Urinary bladder (tissue), 4 donors: Measurements from ENCODE around the gene ALKBH6. TPM values are rescaled to one million over a fixed set of nuclear protein-coding genes. Genes with fewer than 3 reads are reported as not detected.

Source experiments
- DNase-seq: peaks from one replicate; pipeline ENCODE4 v3.0.0-alpha.2; 2015; ENCODE audit errors: extremely low spot score
- H3K27ac ChIP-seq: one replicate; pipeline ENCODE4 v1.5.1; 2013; ENCODE audit warnings: low read depth, mild to moderate bottlenecking, moderate library complexity
- H3K36me3 ChIP-seq: one replicate; pipeline ENCODE4 v1.6.1; 2013; ENCODE audit warnings: mild to moderate bottlenecking, moderate library complexity; ENCODE audit not compliant: insufficient read depth
- H3K4me1 ChIP-seq: one replicate; pipeline ENCODE4 v1.6.1; 2013; ENCODE audit warnings: mild to moderate bottlenecking, moderate library complexity; ENCODE audit not compliant: insufficient read depth
- H3K4me3 ChIP-seq: one replicate; pipeline ENCODE4 v1.5.1; 2013; ENCODE audit warnings: low read depth, low read length
- WGBS: extraction: QIAGEN DNeasy Blood & Tissue Kit; methylation state at CpG from one replicate; pipeline ENCODE4 v1.1.7; 2013; 5-methylcytosine and 5-hydroxymethylcytosine counted together
- polyA plus RNA-seq: library from polyadenylated mRNA; stranded (reverse); fragments of 200-250 nt; gene quantifications from one replicate; pipeline ENCODE4 v1.2.3, GENCODE V29; 2013
- total RNA-seq: library from RNA; depleted of rRNA; stranded (reverse); fragments of >200 nt; gene quantifications from one replicate; pipeline ENCODE4 v1.2.3, GENCODE V29; 2014
- donor health status: healthy with polysubstance abuse.
- donor health status: healthy.

ALKBH6 gene
- total and polyA plus RNA-seq, 2 donors, result 6.1 to 26.4 TPM

DNA sequence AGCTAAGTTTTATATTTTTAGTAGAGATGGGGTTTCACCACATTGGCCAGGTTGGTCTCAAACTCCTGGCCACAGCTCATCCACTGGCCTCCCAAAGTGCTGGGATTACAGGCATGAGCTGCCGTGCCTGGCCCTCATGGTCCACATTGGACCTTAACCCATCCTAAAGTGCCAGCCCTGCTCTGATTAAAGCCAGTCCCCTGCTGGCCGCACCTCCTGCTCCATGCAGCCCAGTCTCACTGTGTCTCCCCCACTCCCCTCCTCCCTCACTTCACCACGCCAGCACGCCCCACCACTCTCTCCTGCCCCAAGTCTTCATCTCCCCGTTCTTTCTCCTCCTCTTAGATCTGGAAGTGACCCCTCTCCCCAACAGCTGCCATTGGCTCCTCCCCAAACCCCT is 35.7 kb downstream of the ALKBH6 start:
- no peak overlapping the region for H3K4me3 ChIP-seq

DNA sequence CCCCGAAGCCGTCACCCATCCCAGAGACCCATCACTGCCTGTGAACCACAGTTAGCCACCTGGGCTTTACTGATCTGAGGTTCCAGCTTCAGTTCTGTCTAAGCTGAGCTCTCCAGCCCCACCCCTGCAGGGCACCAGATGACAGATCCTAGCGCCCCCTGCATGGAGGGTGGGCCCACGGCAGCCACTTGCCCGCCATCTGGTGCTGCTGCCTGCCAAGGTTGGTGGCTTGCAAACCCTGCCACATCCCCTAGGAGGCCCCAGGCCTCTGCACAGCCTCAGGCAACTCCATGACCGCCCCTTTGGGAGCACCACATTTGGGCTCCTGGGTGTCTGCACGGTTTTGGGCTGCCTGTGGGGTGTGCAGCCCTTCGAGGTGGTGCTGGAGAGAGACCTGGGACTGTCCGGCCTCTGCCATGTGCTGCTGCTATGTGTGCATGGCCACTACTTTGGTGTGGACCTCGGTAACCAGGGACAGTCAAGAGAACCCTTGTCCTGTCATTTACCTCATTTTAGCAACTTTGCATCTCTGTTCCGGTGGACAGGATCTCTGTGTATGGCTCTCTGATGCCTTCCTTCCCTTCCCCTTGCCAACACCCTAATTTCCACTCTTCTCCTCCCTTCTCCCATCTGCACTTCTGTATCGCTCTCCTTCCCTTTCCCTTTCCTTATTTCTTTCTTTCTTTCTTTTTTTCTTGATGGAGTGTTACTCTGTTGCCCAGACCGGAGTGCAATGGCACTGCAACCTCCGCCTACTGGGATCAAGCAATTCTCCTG is 36.4 kb downstream of the ALKBH6 start:
- DNase-seq, result no peak
- Histone ChIP-seq H3K27ac (no peak overlapping the region), H3K4me3 (no peak overlapping the region), H3K36me3 (no peaks in the 10 kb centered on the region), H3K4me1 (no peaks in the 10 kb centered on the region)
- WGBS, result 54% methylated on average over 14 of the region's 14 CpGs

More for the DNA sequence above, 35.7 kb downstream of the ALKBH6 start:
- DNase-seq, result no peak
- no peaks in the 10 kb centered on the region for H3K4me1 ChIP-seq
- 35% methylated on average over 5 of the region's 5 CpGs for WGBS
- H3K27ac ChIP-seq, result no peak overlapping the region
- no peaks in the 10 kb centered on the region for H3K36me3 ChIP-seq

DNA sequence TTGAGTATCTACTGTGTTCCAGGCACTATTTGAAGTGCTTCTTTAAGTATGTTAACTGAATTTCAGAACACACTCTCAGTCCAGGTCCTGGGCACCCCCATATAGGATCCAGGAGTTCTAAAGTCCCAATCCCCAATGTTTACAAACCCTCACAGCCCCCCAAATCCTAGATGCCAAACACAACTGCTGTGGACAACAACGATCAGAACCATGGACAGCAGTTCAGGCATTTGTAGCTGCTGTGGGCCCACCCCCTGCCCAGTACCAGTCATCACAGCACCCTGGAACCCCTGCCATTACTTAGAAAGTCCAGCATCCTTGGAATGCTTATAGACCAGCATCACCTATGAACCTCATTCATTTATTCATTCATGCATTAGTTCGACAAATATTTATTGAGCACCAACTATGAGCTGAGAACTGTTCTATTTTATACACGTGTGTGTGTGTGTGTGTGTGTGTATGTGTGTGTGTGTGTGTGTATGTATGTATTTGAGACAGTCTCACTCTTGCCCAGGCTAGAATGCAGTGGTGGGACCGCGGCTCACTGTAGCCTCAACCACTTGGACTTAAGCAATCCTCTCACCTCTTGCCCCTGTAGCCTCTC is 38.3 kb downstream of the ALKBH6 start:
- no peaks in the 10 kb centered on the region for H3K36me3 ChIP-seq
- H3K27ac ChIP-seq, result no peak overlapping the region
- DNase-seq, result no peak
- 27% methylated on average over 5 of the region's 5 CpGs for WGBS
- no peak overlapping the region for H3K4me3 ChIP-seq
- H3K4me1 ChIP-seq, result no peaks in the 10 kb centered on the region

DNA sequence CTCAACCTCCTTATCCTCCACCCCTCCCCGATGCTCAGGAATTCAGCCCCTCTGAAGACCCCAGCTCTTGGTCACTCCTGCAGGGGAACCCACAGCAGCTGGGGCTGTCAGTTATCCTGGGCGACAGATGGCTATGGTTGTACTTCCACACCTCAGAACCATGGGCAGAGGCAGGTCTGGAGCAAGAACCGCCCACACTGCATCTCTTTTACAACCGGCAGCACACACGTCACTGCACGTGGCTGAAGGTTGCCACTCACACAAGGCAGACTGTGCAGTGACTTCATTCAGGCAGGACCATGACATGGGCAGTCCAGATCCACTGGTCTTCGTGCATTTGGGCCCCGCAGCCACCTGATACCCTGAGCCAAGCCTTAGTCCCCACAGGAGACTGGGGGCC is 40.5 kb downstream of the ALKBH6 start:
- DNase-seq, result no peak
- Histone ChIP-seq H3K4me1 (no peaks in the 10 kb centered on the region), H3K27ac (no peak overlapping the region), H3K36me3 (no peaks in the 10 kb centered on the region), H3K4me3 (no peak overlapping the region)
- WGBS, result 37% methylated on average over 8 of the region's 8 CpGs

DNA sequence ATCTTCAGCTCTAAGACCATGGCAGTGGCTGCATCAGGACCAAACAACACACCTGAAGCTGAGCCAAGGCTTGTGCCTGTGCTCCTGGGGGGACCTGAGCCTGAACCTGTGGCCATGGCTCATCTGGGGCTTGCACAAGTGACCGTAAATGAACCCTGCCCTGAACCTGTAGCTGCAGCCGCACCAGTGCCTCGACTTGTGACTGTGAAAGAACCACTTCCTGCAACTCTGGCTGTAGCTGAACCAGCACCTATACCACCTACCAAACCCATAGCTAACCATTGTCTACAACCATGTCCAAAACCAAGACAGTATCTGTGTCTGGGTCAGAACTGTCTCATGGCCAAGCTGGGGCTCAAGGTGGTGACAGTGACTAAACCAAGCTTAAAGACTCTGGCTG is 47.2 kb downstream of the ALKBH6 start:
- Histone ChIP-seq H3K4me1 (no peaks in the 10 kb centered on the region), H3K36me3 (no peaks in the 10 kb centered on the region)
- WGBS, result 76% methylated on average over 3 of the region's 3 CpGs

DNA sequence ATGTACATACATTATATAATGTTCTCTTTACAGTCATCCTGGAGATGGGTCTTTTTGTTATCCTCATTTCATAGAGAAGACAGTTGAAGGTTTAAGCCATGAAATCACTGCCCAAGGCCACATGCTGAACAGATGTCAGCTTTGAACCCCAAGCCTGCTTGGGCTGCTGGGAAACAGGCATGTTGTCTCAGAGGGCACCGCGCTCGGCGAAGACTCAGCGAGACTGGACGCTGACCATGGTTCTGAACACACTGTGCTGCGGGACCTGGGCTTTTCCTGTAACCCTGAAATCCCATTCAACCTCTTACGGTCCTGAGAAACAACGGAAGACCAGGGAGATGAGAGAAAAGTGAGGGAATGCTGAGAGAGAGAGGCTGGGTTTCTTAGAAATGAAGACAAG is 50.5 kb downstream of the ALKBH6 start:
- 1% methylated on average over 9 of the region's 9 CpGs for WGBS
- DNase-seq, result no peak
- H3K4me3 ChIP-seq, result no peak overlapping the region

More for the DNA sequence above, 47.2 kb downstream of the ALKBH6 start:
- Histone ChIP-seq H3K4me3 (no peak overlapping the region), H3K27ac (no peak overlapping the region)
- DNase-seq, result no peak

DNA sequence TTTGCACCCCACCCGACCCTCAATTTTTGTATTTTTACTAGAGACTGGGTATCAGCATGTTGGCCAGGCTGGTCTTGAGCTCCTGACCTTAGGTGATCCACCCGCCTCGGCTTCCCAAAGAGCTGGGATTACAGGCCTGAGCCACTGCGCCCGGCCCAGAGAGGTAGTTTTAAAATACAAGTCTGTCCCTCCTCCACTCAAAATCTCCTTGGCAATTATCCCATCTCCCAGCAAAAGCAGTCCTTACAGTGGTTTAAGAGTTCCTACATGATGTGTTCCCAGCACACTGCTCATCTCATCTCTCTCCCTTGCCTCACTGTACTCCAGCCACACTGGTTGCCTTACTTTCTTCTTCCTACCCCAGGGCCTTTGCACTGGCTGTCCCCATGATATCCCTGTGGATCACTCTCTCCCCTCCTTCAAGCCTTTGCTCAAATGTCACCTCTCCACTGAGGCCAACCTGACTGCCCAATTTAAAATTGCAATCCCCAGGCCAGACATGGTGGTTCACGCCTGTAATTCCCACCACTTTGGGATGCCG is 53.5 kb downstream of the ALKBH6 start:
- no peaks in the 10 kb centered on the region for H3K4me1 ChIP-seq
- no peak overlapping the region for H3K4me3 ChIP-seq
- no peak overlapping the region for H3K27ac ChIP-seq
- H3K36me3 ChIP-seq, result no peaks in the 10 kb centered on the region
- WGBS, result 77% methylated on average over 7 of the region's 7 CpGs
- no peak for DNase-seq

More for the DNA sequence above, 50.5 kb downstream of the ALKBH6 start:
- Histone ChIP-seq H3K4me1 (no peaks in the 10 kb centered on the region), H3K36me3 (no peaks in the 10 kb centered on the region), H3K27ac (no peak overlapping the region)

DNA sequence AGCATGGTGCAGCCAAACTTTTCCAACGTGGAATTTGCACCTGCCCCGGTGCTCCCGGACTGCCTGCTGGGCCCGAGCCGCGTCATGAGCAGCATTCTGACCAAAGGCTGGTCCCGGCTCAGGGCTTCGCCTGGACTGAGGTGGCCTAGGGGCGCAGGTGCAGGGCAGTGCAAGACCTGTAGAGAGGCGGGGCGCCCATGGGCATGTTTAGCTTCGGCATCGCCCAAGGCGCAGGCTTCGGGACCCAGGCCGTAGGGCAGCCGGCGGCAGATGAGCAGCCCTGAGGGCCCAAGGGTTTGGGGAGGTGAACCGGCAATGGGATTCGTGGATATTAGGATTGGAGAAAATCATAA is 54.1 kb downstream of the ALKBH6 start:
- WGBS, result 31% methylated on average over 20 of the region's 20 CpGs
- Histone ChIP-seq H3K4me1 (no peaks in the 10 kb centered on the region), H3K36me3 (no peaks in the 10 kb centered on the region), H3K27ac (no peak overlapping the region), H3K4me3 (no peak overlapping the region)
- DNase-seq, result no peak

Other genes starting within 250 kb of the ALKBH6 start
- gene ARHGAP33, start 238.6 kb downstream of the ALKBH6 start, total RNA-seq, result 17.4 TPM
- 10.2 TPM for gene ARHGAP33, start 238.6 kb downstream of the ALKBH6 start, polyA plus RNA-seq
- not detected for gene PRODH2, start 201.4 kb downstream of the ALKBH6 start, total RNA-seq
- gene PRODH2, start 201.4 kb downstream of the ALKBH6 start, polyA plus RNA-seq, result 0.18 TPM
- 0.05 TPM for gene NPHS1, start 161.7 kb downstream of the ALKBH6 start, total RNA-seq
- gene NPHS1, start 161.7 kb downstream of the ALKBH6 start, polyA plus RNA-seq, result not detected
- not detected for gene KIRREL2, start 157.3 kb downstream of the ALKBH6 start, total RNA-seq
- not detected for gene KIRREL2, start 157.3 kb downstream of the ALKBH6 start, polyA plus RNA-seq
- gene APLP1, start 145.6 kb downstream of the ALKBH6 start, total RNA-seq, result 3.0 TPM
- gene APLP1, start 145.6 kb downstream of the ALKBH6 start, polyA plus RNA-seq, result 5.8 TPM
- 6.1 TPM for gene NFKBID, start 113.7 kb downstream of the ALKBH6 start, total RNA-seq
- 4.2 TPM for gene NFKBID, start 113.7 kb downstream of the ALKBH6 start, polyA plus RNA-seq
- 6.7 TPM for gene HCST, start 111.7 kb downstream of the ALKBH6 start, total RNA-seq
- gene HCST, start 111.7 kb downstream of the ALKBH6 start, polyA plus RNA-seq, result 17.3 TPM
- gene TYROBP, start 105.9 kb downstream of the ALKBH6 start, total RNA-seq, result 5.1 TPM
- gene TYROBP, start 105.9 kb downstream of the ALKBH6 start, polyA plus RNA-seq, result 113 TPM
- 1.9 TPM for gene LRFN3, start 77.8 kb downstream of the ALKBH6 start, total RNA-seq
- 17.2 TPM for gene LRFN3, start 77.8 kb downstream of the ALKBH6 start, polyA plus RNA-seq
- 10.9 TPM for gene SDHAF1, start 19.0 kb downstream of the ALKBH6 start, total RNA-seq
- 37.6 TPM for gene SDHAF1, start 19.0 kb downstream of the ALKBH6 start, polyA plus RNA-seq
- gene SYNE4, start 5.4 kb downstream of the ALKBH6 start, total RNA-seq, result 0.58 TPM
- 1.3 TPM for gene SYNE4, start 5.4 kb downstream of the ALKBH6 start, polyA plus RNA-seq
- 8.5 TPM for gene CLIP3, start 18.7 kb upstream of the ALKBH6 start, total RNA-seq
- gene CLIP3, start 18.7 kb upstream of the ALKBH6 start, polyA plus RNA-seq, result 79.5 TPM
- gene THAP8, start 40.1 kb upstream of the ALKBH6 start, total RNA-seq, result 2.1 TPM
- gene THAP8, start 40.1 kb upstream of the ALKBH6 start, polyA plus RNA-seq, result 20.1 TPM
- 2.3 TPM for gene WDR62, start 40.7 kb upstream of the ALKBH6 start, total RNA-seq
- gene WDR62, start 40.7 kb upstream of the ALKBH6 start, polyA plus RNA-seq, result 0.27 TPM
- not detected for gene OVOL3, start 96.9 kb upstream of the ALKBH6 start, total RNA-seq
- not detected for gene OVOL3, start 96.9 kb upstream of the ALKBH6 start, polyA plus RNA-seq
- gene POLR2I, start 100.7 kb upstream of the ALKBH6 start, total RNA-seq, result 44.5 TPM
- gene POLR2I, start 100.7 kb upstream of the ALKBH6 start, polyA plus RNA-seq, result 78.9 TPM
- gene TBCB, start 101.3 kb upstream of the ALKBH6 start, total RNA-seq, result 80.6 TPM
- gene TBCB, start 101.3 kb upstream of the ALKBH6 start, polyA plus RNA-seq, result 278 TPM
- gene CAPNS1, start 125.9 kb upstream of the ALKBH6 start, total RNA-seq, result 132 TPM
- 665 TPM for gene CAPNS1, start 125.9 kb upstream of the ALKBH6 start, polyA plus RNA-seq
- 15.1 TPM for gene COX7A1, start 138.2 kb upstream of the ALKBH6 start, total RNA-seq
- gene COX7A1, start 138.2 kb upstream of the ALKBH6 start, polyA plus RNA-seq, result 92.0 TPM
- gene ZNF565, start 200.5 kb upstream of the ALKBH6 start, total RNA-seq, result 10.8 TPM
- 4.0 TPM for gene ZNF565, start 200.5 kb upstream of the ALKBH6 start, polyA plus RNA-seq
- 145 TPM for gene ZNF146, start 200.9 kb upstream of the ALKBH6 start, total RNA-seq
- 39.2 TPM for gene ZNF146, start 200.9 kb upstream of the ALKBH6 start, polyA plus RNA-seq